CD4-positive, CD25-positive, alpha-beta regulatory T cell (primary cell): Measurements from ENCODE around the gene UGGT2. TPM values are rescaled to one million over a fixed set of nuclear protein-coding genes. Genes with fewer than 3 reads are reported as not detected.
A peak's percentile ranks its signal among the peaks of the same experiment; 100 is the strongest.
"Not testable (repeated sequence)": the region's sequence is repeated elsewhere in the genome, so short reads cannot be mapped to it uniquely, and the experiment has no call there.

ENCODE experiments used
- ATAC-seq, 2 donors: fragments of 150-1000 bp; cut with Tn5 transposase; one replicate each; pipeline ENCODE4 v1.10.0; 2021; ENCODE audit warnings: low read depth in 2 of 2, moderate number of reproducible peaks in 2 of 2, moderate library complexity in 1 of 2
- DNase-seq, 3 donors: peaks; one replicate each; pipeline versions ENCODE4 v3.0.0 to v3.0.0-alpha.2; 2012 to 2022; ENCODE audit warnings: mixed read lengths in 1 of 3
- H3K27ac ChIP-seq: one replicate; pipeline ENCODE4 v1.7.0; 2013; ENCODE audit warnings: mild to moderate bottlenecking, low read length; ENCODE audit not compliant: insufficient read depth, poor library complexity, severe bottlenecking
- H3K27me3 ChIP-seq: one replicate; pipeline ENCODE4 v1.7.0; 2013; ENCODE audit warnings: low read length; ENCODE audit not compliant: control insufficient read depth, insufficient read depth
- H3K36me3 ChIP-seq: one replicate; pipeline ENCODE4 v1.7.0; 2013; ENCODE audit warnings: mild to moderate bottlenecking, low read length, moderate library complexity; ENCODE audit not compliant: control insufficient read depth, insufficient read depth
- H3K4me1 ChIP-seq: 2 replicates; pipeline ENCODE4 v1.7.0; 2013; ENCODE audit warnings: mild to moderate bottlenecking, low read length; ENCODE audit not compliant: insufficient read depth, control insufficient read depth, poor library complexity, severe bottlenecking
- H3K4me3 ChIP-seq: one replicate; pipeline ENCODE4 v1.7.0; 2013; ENCODE audit warnings: low read depth, mild to moderate bottlenecking, low read length, moderate library complexity
- H3K9me3 ChIP-seq, 2 experiments: 1 replicate in 1 of 2; 2 replicates in 1 of 2; pipeline ENCODE4 v1.7.0; 2013; ENCODE audit warnings: low read length in 2 of 2, mild to moderate bottlenecking in 1 of 2, moderate library complexity in 1 of 2; ENCODE audit not compliant: control insufficient read depth in 2 of 2
- H3K27ac Mint-ChIP-seq, 3 donors: one replicate each; pipeline ENCODE4 v1.8.0; 2020 to 2022; ENCODE audit warnings: mild to moderate bottlenecking in 3 of 3, mixed read lengths in 3 of 3, moderate library complexity in 2 of 3
- H3K27me3 Mint-ChIP-seq: one replicate; pipeline ENCODE4 v1.8.0; 2022; ENCODE audit warnings: mild to moderate bottlenecking, mixed read lengths
- H3K36me3 Mint-ChIP-seq: one replicate; pipeline ENCODE4 v1.8.0; 2020; ENCODE audit warnings: mixed read lengths
- H3K4me1 Mint-ChIP-seq, 4 donors: one replicate each; pipeline ENCODE4 v1.8.0; 2020 to 2022; ENCODE audit warnings: mixed read lengths in 4 of 4, mild to moderate bottlenecking in 1 of 4
- H3K4me3 Mint-ChIP-seq, 4 donors: one replicate each; pipeline ENCODE4 v1.8.0; 2020 to 2022; ENCODE audit warnings: mild to moderate bottlenecking in 4 of 4, mixed read lengths in 4 of 4, moderate library complexity in 3 of 4
- H3K9me3 Mint-ChIP-seq, 7 donors: one replicate each; pipeline ENCODE4 v1.8.0; 2020 to 2022; ENCODE audit warnings: mixed read lengths in 7 of 7, mild to moderate bottlenecking in 3 of 7, moderate library complexity in 2 of 7
- polyA plus RNA-seq, 4 donors: library from polyadenylated mRNA; unstranded; fragments of 300-500 nt; fragmentation: Illumina TruSeq; gene quantifications; one replicate each; pipeline ENCODE4 v1.2.3, GENCODE V29; 2021
- total RNA-seq: library from RNA; stranded (reverse); gene quantifications from one replicate; pipeline ENCODE4 v1.2.3, GENCODE V29; 2022

UGGT2 gene
- total and polyA plus RNA-seq, 5 donors from 2014 or later = 0.08 to 0.47 TPM; not detected in 3

- not testable (repeated sequence) for H3K27me3 Mint-ChIP-seq
These were observed 124.8 kb downstream of the UGGT2 start for GRCh38 chr13:95928367-95928906.

GRCh38 chr13:95926231-95926630, 127.0 kb downstream of the UGGT2 start:
- DNase-seq (no peak), ATAC-seq (no peak)
- H3K27me3 ChIP-seq = no peaks in the 10 kb centered on the region
- Mint-ChIP-seq H3K4me1 (no peaks in the 10 kb centered on the region), H3K4me3 (no peak overlapping the region), H3K9me3 (peaks cover 0 to 25% (median 8%) of the 10 kb centered on the region in 7 donors), H3K27me3 (no peaks in the 10 kb centered on the region), H3K27ac (no peak overlapping the region), H3K36me3 (no peaks in the 10 kb centered on the region)
- H3K36me3 ChIP-seq = no peaks in the 10 kb centered on the region
- H3K4me3 ChIP-seq = no peak overlapping the region
- H3K4me1 ChIP-seq = no peaks in the 10 kb centered on the region
- no peak overlapping the region for H3K27ac ChIP-seq
- H3K9me3 ChIP-seq = peaks cover 0 to 3% of the 10 kb centered on the region in 2 experiments

More at GRCh38 chr13:95928367-95928906, 124.8 kb downstream of the UGGT2 start:
- H3K27ac Mint-ChIP-seq, H3K4me1 ChIP-seq, H3K4me3 ChIP-seq, H3K9me3 ChIP-seq, H3K36me3 Mint-ChIP-seq, H3K36me3 ChIP-seq, H3K4me1 Mint-ChIP-seq, ATAC-seq, H3K4me3 Mint-ChIP-seq, DNase-seq, H3K27ac ChIP-seq, H3K27me3 ChIP-seq: not testable (repeated sequence)
- H3K9me3 Mint-ChIP-seq = peaks cover 0 to 30% (median 13%) of the 10 kb centered on the region in 7 donors

GRCh38 chr13:95924389-95924994, 128.7 kb downstream of the UGGT2 start:
- Histone ChIP-seq H3K9me3 (peaks cover 0 to 2% of the 10 kb centered on the region in 2 experiments), H3K4me3 (no peak overlapping the region), H3K36me3 (no peaks in the 10 kb centered on the region), H3K27ac (no peak overlapping the region), H3K4me1 (no peaks in the 10 kb centered on the region), H3K27me3 (no peaks in the 10 kb centered on the region)
- H3K9me3 Mint-ChIP-seq = peaks cover 0 to 12% (median 3%) of the 10 kb centered on the region in 7 donors
- no peaks in the 10 kb centered on the region for H3K36me3 Mint-ChIP-seq
- H3K4me1 Mint-ChIP-seq = no peaks in the 10 kb centered on the region
- no peaks in the 10 kb centered on the region for H3K27me3 Mint-ChIP-seq
- ATAC-seq (no peak), DNase-seq (no peak)
- H3K4me3 Mint-ChIP-seq = no peak overlapping the region
- no peak overlapping the region for H3K27ac Mint-ChIP-seq

- H3K27ac Mint-ChIP-seq = no peak overlapping the region
- no peak overlapping the region for H3K4me3 Mint-ChIP-seq
- peaks cover 0 to 4% (median 0%) of the 10 kb centered on the region in 7 donors for H3K9me3 Mint-ChIP-seq
- Histone ChIP-seq H3K9me3 (no peaks in the 10 kb centered on the region), H3K4me3 (no peak overlapping the region), H3K27me3 (no peaks in the 10 kb centered on the region), H3K36me3 (no peaks in the 10 kb centered on the region), H3K4me1 (no peaks in the 10 kb centered on the region), H3K27ac (no peak overlapping the region)
- no peaks in the 10 kb centered on the region for H3K4me1 Mint-ChIP-seq
- no peaks in the 10 kb centered on the region for H3K36me3 Mint-ChIP-seq
- H3K27me3 Mint-ChIP-seq = no peaks in the 10 kb centered on the region
- DNase-seq (no peak), ATAC-seq (no peak)
These were observed 131.7 kb downstream of the UGGT2 start for GRCh38 chr13:95921485-95921884.

GRCh38 chr13:95920485-95920884, 132.7 kb downstream of the UGGT2 start:
- no peak overlapping the region for H3K4me3 Mint-ChIP-seq
- H3K36me3 ChIP-seq = no peaks in the 10 kb centered on the region
- no peaks in the 10 kb centered on the region for H3K4me1 Mint-ChIP-seq
- H3K27ac ChIP-seq = no peak overlapping the region
- no peaks in the 10 kb centered on the region for H3K27me3 Mint-ChIP-seq
- H3K27ac Mint-ChIP-seq = no peak overlapping the region
- no peak overlapping the region for H3K4me3 ChIP-seq
- no peaks in the 10 kb centered on the region for H3K9me3 ChIP-seq
- no peak for DNase-seq
- no peak for ATAC-seq
- no peaks in the 10 kb centered on the region for H3K36me3 Mint-ChIP-seq
- H3K9me3 Mint-ChIP-seq = peaks cover 0 to 4% (median 0%) of the 10 kb centered on the region in 7 donors
- no peaks in the 10 kb centered on the region for H3K27me3 ChIP-seq
- no peaks in the 10 kb centered on the region for H3K4me1 ChIP-seq

- Histone ChIP-seq H3K27me3 (no peaks in the 10 kb centered on the region), H3K9me3 (no peaks in the 10 kb centered on the region), H3K27ac (no peak overlapping the region), H3K4me3 (no peak overlapping the region), H3K4me1 (no peaks in the 10 kb centered on the region), H3K36me3 (no peaks in the 10 kb centered on the region)
- H3K4me1 Mint-ChIP-seq = no peaks in the 10 kb centered on the region
- no peak for DNase-seq
- H3K27ac Mint-ChIP-seq = peak overlapping the region in 1 of 3 donors; percentile 64
- H3K4me3 Mint-ChIP-seq = no peak overlapping the region
- ATAC-seq = no peak
- H3K27me3 Mint-ChIP-seq = no peaks in the 10 kb centered on the region
- H3K36me3 Mint-ChIP-seq = no peaks in the 10 kb centered on the region
- peaks cover 0 to 5% (median 0%) of the 10 kb centered on the region in 7 donors for H3K9me3 Mint-ChIP-seq
These were observed 134.3 kb downstream of the UGGT2 start for GRCh38 chr13:95918860-95919259.

- H3K27ac ChIP-seq = no peak overlapping the region
- no peak overlapping the region for H3K4me3 Mint-ChIP-seq
- no peak for ATAC-seq
- H3K27ac Mint-ChIP-seq = no peak overlapping the region
- H3K27me3 Mint-ChIP-seq = peaks cover 4% of the 10 kb centered on the region
- H3K9me3 Mint-ChIP-seq = peaks cover 0 to 14% (median 2%) of the 10 kb centered on the region in 7 donors
- no peak for DNase-seq
- no peaks in the 10 kb centered on the region for H3K27me3 ChIP-seq
- H3K4me1 ChIP-seq = no peaks in the 10 kb centered on the region
- no peaks in the 10 kb centered on the region for H3K36me3 ChIP-seq
- H3K4me3 ChIP-seq = no peak overlapping the region
- H3K36me3 Mint-ChIP-seq = no peaks in the 10 kb centered on the region
- H3K4me1 Mint-ChIP-seq = no peaks in the 10 kb centered on the region
- H3K9me3 ChIP-seq = no peaks in the 10 kb centered on the region
These were observed 138.2 kb downstream of the UGGT2 start for GRCh38 chr13:95914991-95915501.

GRCh38 chr13:95906999-95907398, 146.2 kb downstream of the UGGT2 start:
- Histone ChIP-seq H3K27me3 (no peaks in the 10 kb centered on the region), H3K27ac (no peak overlapping the region), H3K4me3 (no peak overlapping the region), H3K9me3 (peaks cover 0 to 3% of the 10 kb centered on the region in 2 experiments), H3K36me3 (no peaks in the 10 kb centered on the region), H3K4me1 (no peaks in the 10 kb centered on the region)
- Mint-ChIP-seq H3K4me3 (no peak overlapping the region), H3K27me3 (peaks cover 5% of the 10 kb centered on the region), H3K4me1 (no peaks in the 10 kb centered on the region), H3K27ac (no peak overlapping the region), H3K36me3 (no peaks in the 10 kb centered on the region), H3K9me3 (peaks cover 2 to 14% (median 6%) of the 10 kb centered on the region in 7 donors)
- no peak for DNase-seq
- no peak for ATAC-seq
